ENCODE data around the gene TRIM63.

GRCh38 chr1:26066857-26067256, 573 bp downstream of the TRIM63 start:
- TF ChIP-seq CTCF (IDR thresholded peaks at IDR 0.05) (no peak), REST (IDR thresholded peaks at IDR 0.05; ENCODE audit: insufficient read depth in 1 of 2, low read depth in 2 of 2, low read length in 1 of 2) (no peak), POLR2AphosphoS5 (IDR thresholded peaks at IDR 0.05; ENCODE audit: low read depth, low read length) (no peak)

All from Panc1 (cell line).